ENCODE measurements around the gene PLAAT2. TPM values are rescaled to one million over a fixed set of nuclear protein-coding genes. Genes with fewer than 3 reads are reported as not detected.

The PLAAT2 gene
- total and polyA plus RNA-seq, 9 of the 15 experiments (the other 6 are each of a cell fraction or from before 2014, with no cell fraction given) = not detected

DNA sequence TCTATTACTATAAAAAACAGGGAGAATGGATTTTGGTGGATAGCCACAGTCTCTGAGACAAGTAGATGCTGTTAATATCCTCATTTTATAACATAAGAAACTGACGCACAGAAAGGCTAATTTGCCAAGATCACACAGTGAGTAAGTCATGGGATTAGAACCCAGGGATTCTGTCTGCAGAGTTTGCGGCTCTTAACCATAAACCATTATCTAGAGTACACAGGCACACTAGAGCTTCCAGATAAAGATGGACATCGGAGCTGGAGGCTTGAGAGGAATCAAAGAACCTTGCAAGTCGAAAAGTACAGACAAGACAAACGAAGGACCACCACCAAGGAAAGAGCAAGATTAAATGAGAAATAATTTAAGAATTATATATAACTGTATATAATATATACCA, 46.0 kb downstream of the PLAAT2 start (continued):
- TF ChIP-seq REST (IDR thresholded peaks at IDR 0.05; ENCODE audit: borderline replicate concordance) (no peak), REST (CRISPR knock-in tag; IDR thresholded peaks at IDR 0.05; ENCODE audit: low read depth) (no peak), ZNF41 (CRISPR knock-in tag; conservative IDR thresholded peaks at IDR 0.05) (no peak), SMARCC2 (IDR thresholded peaks at IDR 0.05; ENCODE audit: low read depth) (peak; percentile 90), SLC30A9 (CRISPR knock-in tag; IDR thresholded peaks at IDR 0.05) (no peak), FOXK2 (conservative IDR thresholded peaks at IDR 0.05 in 1 of 2, IDR thresholded peaks at IDR 0.05 in 1 of 2; ENCODE audit: low read depth in 2 of 2) (no peak), RAD51 (IDR thresholded peaks at IDR 0.05; ENCODE audit: borderline replicate concordance, low read depth) (no peak; the same call in 1 of the 2 replicates), SFPQ (IDR thresholded peaks at IDR 0.05; ENCODE audit: low read depth, low read length) (no peak), XRCC3 (IDR thresholded peaks at IDR 0.05) (no peak), ZFP1 (CRISPR knock-in tag; IDR thresholded peaks at IDR 0.05) (no peak), NR0B1 (IDR thresholded peaks at IDR 0.05; ENCODE audit: partially characterized antibody) (no peak)
- TF ChIP-seq, protein P1, sequence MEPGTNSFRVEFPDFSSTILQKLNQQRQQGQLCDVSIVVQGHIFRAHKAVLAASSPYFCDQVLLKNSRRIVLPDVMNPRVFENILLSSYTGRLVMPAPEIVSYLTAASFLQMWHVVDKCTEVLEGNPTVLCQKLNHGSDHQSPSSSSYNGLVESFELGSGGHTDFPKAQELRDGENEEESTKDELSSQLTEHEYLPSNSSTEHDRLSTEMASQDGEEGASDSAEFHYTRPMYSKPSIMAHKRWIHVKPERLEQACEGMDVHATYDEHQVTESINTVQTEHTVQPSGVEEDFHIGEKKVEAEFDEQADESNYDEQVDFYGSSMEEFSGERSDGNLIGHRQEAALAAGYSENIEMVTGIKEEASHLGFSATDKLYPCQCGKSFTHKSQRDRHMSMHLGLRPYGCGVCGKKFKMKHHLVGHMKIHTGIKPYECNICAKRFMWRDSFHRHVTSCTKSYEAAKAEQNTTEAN (CRISPR knock-in tag; IDR thresholded peaks at IDR 0.05) = no peak

Data from K562 (cell line).